GM06990 (cell line): ENCODE results near the gene FNDC3B.

Experiments used
- DNase-seq: peaks from one replicate; pipeline ENCODE4 v3.0.0-alpha.2; 2011; ENCODE audit not compliant: insufficient read length; ENCODE audit errors: extremely low read depth
- H3K27me3 ChIP-seq: replicated peaks from 2 replicates; pipeline ENCODE4 v1.6.0; 2011; ENCODE audit warnings: low read length; ENCODE audit not compliant: control insufficient read depth, insufficient read depth
- H3K36me3 ChIP-seq: 2 replicates; pipeline ENCODE4 v1.5.1; 2011; ENCODE audit warnings: low read length; ENCODE audit not compliant: control insufficient read depth, insufficient read depth
- H3K4me3 ChIP-seq: replicated peaks from 2 replicates; pipeline ENCODE4 v1.5.1; 2011; ENCODE audit warnings: low read depth, mild to moderate bottlenecking, control low read depth, low read length
- CTCF ChIP-seq: IDR thresholded peaks from 2 replicates; pipeline ENCODE4 v1.5.1; 2011; ENCODE audit warnings: low read length, control low read depth, mild to moderate bottlenecking, inconsistent platforms; ENCODE audit not compliant: insufficient read depth, poor library complexity, severe bottlenecking

Gene FNDC3B

GRCh38 chr3:172102123-172102882, 62.9 kb downstream of the FNDC3B start:
- peak; percentile 29 for DNase-seq
- TF ChIP-seq CTCF = no peak
- no peak overlapping the region for H3K4me3 ChIP-seq

GRCh38 chr3:172102883-172103310, 63.5 kb downstream of the FNDC3B start:
- DNase-seq = no peak
- no peaks in the 10 kb centered on the region for H3K36me3 ChIP-seq
- TF ChIP-seq CTCF = no peak
- no peak overlapping the region for H3K4me3 ChIP-seq
- no peaks in the 10 kb centered on the region for H3K27me3 ChIP-seq

More at GRCh38 chr3:172102123-172102882, 62.9 kb downstream of the FNDC3B start:
- no peaks in the 10 kb centered on the region for H3K36me3 ChIP-seq
- H3K27me3 ChIP-seq = no peaks in the 10 kb centered on the region

- Histone ChIP-seq H3K27me3 (no peaks in the 10 kb centered on the region), H3K36me3 (no peaks in the 10 kb centered on the region), H3K4me3 (no peak overlapping the region)
- no peak for TF ChIP-seq CTCF
- no peak for DNase-seq
Measured at GRCh38 chr3:172103724-172104123, 64.3 kb downstream of the FNDC3B start.

- no peak overlapping the region for H3K4me3 ChIP-seq
- no peak for TF ChIP-seq CTCF
- DNase-seq = no peak
- H3K27me3 ChIP-seq = no peaks in the 10 kb centered on the region
- no peaks in the 10 kb centered on the region for H3K36me3 ChIP-seq
Measured at GRCh38 chr3:172104471-172105072, 65.2 kb downstream of the FNDC3B start.

GRCh38 chr3:172106037-172106954, 66.9 kb downstream of the FNDC3B start:
- no peaks in the 10 kb centered on the region for H3K27me3 ChIP-seq
- H3K4me3 ChIP-seq = no peak overlapping the region
- no peak for DNase-seq
- no peak for TF ChIP-seq CTCF
- no peaks in the 10 kb centered on the region for H3K36me3 ChIP-seq
